Trophoblast cell (in vitro differentiated cells and primary cell): ENCODE measurements around the gene SEC16A.

Experiments
- DNase-seq, 2 donors: peaks; one replicate each; pipeline ENCODE4 v3.0.0-alpha.2; 2016
- H2AFZ ChIP-seq: 2 replicates; pipeline ENCODE4 v1.6.1; 2013; ENCODE audit warnings: low read length, moderate library complexity, mild to moderate bottlenecking; ENCODE audit not compliant: insufficient read depth, poor library complexity
- H2AK5ac ChIP-seq: 2 replicates; pipeline ENCODE4 v1.6.1; 2013; ENCODE audit warnings: mild to moderate bottlenecking, low read length
- H2BK120ac ChIP-seq: 2 replicates; pipeline ENCODE4 v1.6.1; 2013; ENCODE audit warnings: low read length, mild to moderate bottlenecking, moderate library complexity; ENCODE audit not compliant: insufficient read depth, poor library complexity
- H2BK12ac ChIP-seq: 2 replicates; pipeline ENCODE4 v1.6.1; 2013; ENCODE audit warnings: mild to moderate bottlenecking, low read length, moderate library complexity
- H2BK5ac ChIP-seq: 2 replicates; pipeline ENCODE4 v1.6.1; 2013; ENCODE audit warnings: low read length, low read depth, moderate library complexity, mild to moderate bottlenecking; ENCODE audit not compliant: poor library complexity
- H3K14ac ChIP-seq: 2 replicates; pipeline ENCODE4 v1.6.1; 2013; ENCODE audit warnings: mild to moderate bottlenecking, low read length
- H3K18ac ChIP-seq: 2 replicates; pipeline ENCODE4 v1.6.1; 2013; ENCODE audit warnings: mild to moderate bottlenecking, low read length
- H3K23ac ChIP-seq: 2 replicates; pipeline ENCODE4 v1.6.1; 2013; ENCODE audit warnings: low read length
- H3K27ac ChIP-seq: 2 replicates; pipeline ENCODE4 v1.5.1; 2013; ENCODE audit warnings: low read depth, mild to moderate bottlenecking, inconsistent platforms, low read length, moderate library complexity
- H3K27me3 ChIP-seq: 2 replicates; pipeline ENCODE4 v1.6.1; 2013; ENCODE audit warnings: inconsistent platforms, mild to moderate bottlenecking, low read length, moderate library complexity; ENCODE audit not compliant: insufficient read depth
- H3K36me3 ChIP-seq, 2 experiments: 1 replicate in 1 of 2; 2 replicates in 1 of 2; pipeline ENCODE4 v1.6.1; 2013; ENCODE audit warnings: low read length in 2 of 2, mild to moderate bottlenecking in 2 of 2, moderate library complexity in 1 of 2; ENCODE audit not compliant: insufficient read depth in 2 of 2, control insufficient read depth in 1 of 2
- H3K4ac ChIP-seq: 2 replicates; pipeline ENCODE4 v1.6.1; 2013; ENCODE audit warnings: low read depth, mild to moderate bottlenecking, low read length, moderate library complexity
- H3K4me1 ChIP-seq, 2 experiments: 1 replicate in 1 of 2; 2 replicates in 1 of 2; pipeline ENCODE4 v1.6.1; 2013; ENCODE audit warnings: low read length in 2 of 2, mild to moderate bottlenecking in 2 of 2, moderate library complexity in 1 of 2; ENCODE audit not compliant: insufficient read depth in 2 of 2, control insufficient read depth in 1 of 2
- H3K4me2 ChIP-seq: 2 replicates; pipeline ENCODE4 v1.6.1; 2013; ENCODE audit warnings: inconsistent platforms, mild to moderate bottlenecking, low read length, moderate library complexity
- H3K4me3 ChIP-seq: 2 replicates; pipeline ENCODE4 v1.5.1; 2013; ENCODE audit warnings: mild to moderate bottlenecking, low read depth, low read length, inconsistent platforms
- H3K79me1 ChIP-seq: one replicate; pipeline ENCODE4 v1.6.1; 2013; ENCODE audit warnings: low read length
- H3K79me2 ChIP-seq: 2 replicates; pipeline ENCODE4 v1.6.1; 2013; ENCODE audit warnings: low read length, mild to moderate bottlenecking; ENCODE audit not compliant: control insufficient read depth, insufficient read depth, poor library complexity
- H3K9ac ChIP-seq: 2 replicates; pipeline ENCODE4 v1.6.1; 2013; ENCODE audit warnings: mild to moderate bottlenecking, low read length
- H3K9me3 ChIP-seq: 2 replicates; pipeline ENCODE4 v1.6.1; 2013; ENCODE audit warnings: low read depth, mild to moderate bottlenecking, control low read depth, inconsistent platforms, low read length; ENCODE audit not compliant: insufficient read depth
- H4K12ac ChIP-seq: 2 replicates; pipeline ENCODE4 v1.6.1; 2013; ENCODE audit warnings: low read depth, mild to moderate bottlenecking, low read length, moderate library complexity
- H4K8ac ChIP-seq: 2 replicates; pipeline ENCODE4 v1.6.1; 2013; ENCODE audit warnings: low read depth, mild to moderate bottlenecking, low read length, moderate library complexity
- H4K91ac ChIP-seq: one replicate; pipeline ENCODE4 v1.6.1; 2013; ENCODE audit warnings: low read depth, mild to moderate bottlenecking, low read length, moderate library complexity
- WGBS: extraction: QIAGEN DNeasy Blood & Tissue Kit; methylation state at CpG from one replicate; pipeline ENCODE4 v1.1.7; 2013; ENCODE audit warnings: missing lambda C conversion rate; ENCODE audit not compliant: insufficient read length, insufficient coverage; ENCODE audit errors: extremely low coverage; 5-methylcytosine and 5-hydroxymethylcytosine counted together

SEC16A gene

DNA sequence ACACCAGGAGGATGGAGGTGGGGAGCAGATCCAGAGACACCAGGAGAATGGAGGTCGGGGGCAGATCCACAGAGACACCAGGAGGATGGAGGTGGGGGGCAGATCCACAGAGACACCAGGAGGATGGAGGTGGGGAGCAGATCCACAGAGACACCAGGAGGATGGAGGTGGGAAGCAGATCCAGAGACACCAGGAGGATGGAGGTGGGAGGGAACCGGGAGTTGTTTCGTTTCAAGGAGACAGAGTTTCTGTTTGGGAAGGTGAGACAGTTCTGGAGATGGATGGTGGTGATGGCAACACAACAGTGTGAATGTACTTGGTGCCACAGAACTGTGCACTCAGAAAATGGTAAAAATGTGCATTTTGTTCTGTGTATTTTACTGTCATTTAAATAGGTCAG is 34.2 kb downstream of the SEC16A start:
- H2AFZ ChIP-seq = no peak overlapping the region
- H3K4me2 ChIP-seq = no peak overlapping the region
- H3K36me3 ChIP-seq = peaks cover 73 to 77% of the 10 kb centered on the region in 2 experiments
- H3K4ac ChIP-seq = no peak overlapping the region
- no peak overlapping the region for H2BK5ac ChIP-seq
- DNase-seq = no peak
- H3K9me3 ChIP-seq = peaks cover 2% of the 10 kb centered on the region
- H4K91ac ChIP-seq = no peak overlapping the region
- H4K8ac ChIP-seq = no peak overlapping the region
- H3K23ac ChIP-seq = no peak overlapping the region
- H2BK12ac ChIP-seq = no peak overlapping the region
- H3K9ac ChIP-seq = no peak overlapping the region
- H3K79me2 ChIP-seq = no peaks in the 10 kb centered on the region
- no peak overlapping the region for H2AK5ac ChIP-seq
- no peaks in the 10 kb centered on the region for H3K79me1 ChIP-seq
- H3K4me1 ChIP-seq = no peaks in the 10 kb centered on the region
- no peak overlapping the region for H2BK120ac ChIP-seq
- no peak overlapping the region for H3K14ac ChIP-seq
- H3K4me3 ChIP-seq = no peak overlapping the region
- H3K18ac ChIP-seq = no peak overlapping the region
- H4K12ac ChIP-seq = no peak overlapping the region
- no peak overlapping the region for H3K27ac ChIP-seq
- no peaks in the 10 kb centered on the region for H3K27me3 ChIP-seq
- no CpG with 5 or more reads among the region's 3 CpGs for WGBS

GRCh38 chr9:136447173-136447778 is 35.6 kb downstream of the SEC16A start:
- no peak overlapping the region for H3K9ac ChIP-seq
- no CpG with 5 or more reads among the region's 27 CpGs for WGBS
- no peak overlapping the region for H2BK5ac ChIP-seq
- H2BK12ac ChIP-seq = no peak overlapping the region
- peaks cover 2% of the 10 kb centered on the region for H3K9me3 ChIP-seq
- H2AK5ac ChIP-seq = no peak overlapping the region
- no peak overlapping the region for H3K14ac ChIP-seq
- H4K8ac ChIP-seq = no peak overlapping the region
- peaks cover 81 to 85% of the 10 kb centered on the region in 2 experiments for H3K36me3 ChIP-seq
- H3K4me1 ChIP-seq = no peaks in the 10 kb centered on the region
- no peaks in the 10 kb centered on the region for H3K27me3 ChIP-seq
- no peak overlapping the region for H4K12ac ChIP-seq
- no peak overlapping the region for H2BK120ac ChIP-seq
- H3K79me2 ChIP-seq = no peaks in the 10 kb centered on the region
- H2AFZ ChIP-seq = no peak overlapping the region
- no peak overlapping the region for H3K4me2 ChIP-seq
- H3K18ac ChIP-seq = no peak overlapping the region
- no peak overlapping the region for H3K23ac ChIP-seq
- H4K91ac ChIP-seq = no peak overlapping the region
- no peak overlapping the region for H3K4me3 ChIP-seq
- H3K79me1 ChIP-seq = no peaks in the 10 kb centered on the region
- no peak overlapping the region for H3K4ac ChIP-seq
- no peak for DNase-seq
- no peak overlapping the region for H3K27ac ChIP-seq

- H3K79me1 ChIP-seq = no peaks in the 10 kb centered on the region
- H3K4me1 ChIP-seq = no peaks in the 10 kb centered on the region
- H3K36me3 ChIP-seq = peaks cover 88 to 92% of the 10 kb centered on the region in 2 experiments
- H3K4ac ChIP-seq = no peak overlapping the region
- H3K4me3 ChIP-seq = no peak overlapping the region
- no peak overlapping the region for H2AFZ ChIP-seq
- no peak overlapping the region for H4K8ac ChIP-seq
- no peak overlapping the region for H3K27ac ChIP-seq
- no peak overlapping the region for H3K4me2 ChIP-seq
- no peak overlapping the region for H3K18ac ChIP-seq
- WGBS = no CpG with 5 or more reads among the region's 7 CpGs
- H3K23ac ChIP-seq = no peak overlapping the region
- H2BK5ac ChIP-seq = no peak overlapping the region
- no peak for DNase-seq
- H3K79me2 ChIP-seq = no peaks in the 10 kb centered on the region
- no peak overlapping the region for H3K9ac ChIP-seq
- no peaks in the 10 kb centered on the region for H3K9me3 ChIP-seq
- no peak overlapping the region for H3K14ac ChIP-seq
- no peak overlapping the region for H4K91ac ChIP-seq
- no peak overlapping the region for H2AK5ac ChIP-seq
- no peaks in the 10 kb centered on the region for H3K27me3 ChIP-seq
- no peak overlapping the region for H2BK12ac ChIP-seq
- H2BK120ac ChIP-seq = no peak overlapping the region
- no peak overlapping the region for H4K12ac ChIP-seq
These were observed 37.0 kb downstream of the SEC16A start for GRCh38 chr9:136445799-136446198.

- peaks cover 2% of the 10 kb centered on the region for H3K79me2 ChIP-seq
- H2BK12ac ChIP-seq = no peak overlapping the region
- no peak overlapping the region for H3K4ac ChIP-seq
- no peak overlapping the region for H3K23ac ChIP-seq
- no peak overlapping the region for H2BK120ac ChIP-seq
- H3K4me1 ChIP-seq = no peaks in the 10 kb centered on the region
- H2AFZ ChIP-seq = no peak overlapping the region
- no peak overlapping the region for H2AK5ac ChIP-seq
- H3K9me3 ChIP-seq = no peaks in the 10 kb centered on the region
- H3K4me3 ChIP-seq = no peak overlapping the region
- peaks cover 5% of the 10 kb centered on the region for H3K79me1 ChIP-seq
- H4K12ac ChIP-seq = no peak overlapping the region
- H3K14ac ChIP-seq = no peak overlapping the region
- peaks cover 79 to 81% of the 10 kb centered on the region in 2 experiments for H3K36me3 ChIP-seq
- H4K91ac ChIP-seq = no peak overlapping the region
- H3K27me3 ChIP-seq = no peaks in the 10 kb centered on the region
- no peak overlapping the region for H3K9ac ChIP-seq
- H4K8ac ChIP-seq = no peak overlapping the region
- DNase-seq = no peak
- no peak overlapping the region for H3K27ac ChIP-seq
- H2BK5ac ChIP-seq = no peak overlapping the region
- no CpG with 5 or more reads among the region's 20 CpGs for WGBS
- H3K18ac ChIP-seq = no peak overlapping the region
- H3K4me2 ChIP-seq = no peak overlapping the region
These were observed 38.7 kb downstream of the SEC16A start for GRCh38 chr9:136444102-136444501.
